Measurements from ENCODE around the gene BCL11B.
A peak's percentile ranks its signal among the peaks of the same experiment; 100 is the strongest.

The BCL11B gene

GRCh38 chr14:99252940-99253868, 18.8 kb downstream of the BCL11B start:
- peak; percentile 63 for DNase-seq

- no peak for DNase-seq
Observed at GRCh38 chr14:99252443-99252939, 19.5 kb downstream of the BCL11B start.

GRCh38 chr14:99251721-99252120, 20.3 kb downstream of the BCL11B start:
- DNase-seq = no peak

- no peak for DNase-seq
Observed at GRCh38 chr14:99250636-99251208, 21.3 kb downstream of the BCL11B start.

GRCh38 chr14:99249389-99249788, 22.6 kb downstream of the BCL11B start:
- DNase-seq = no peak

- no peak for DNase-seq
Observed at GRCh38 chr14:99248761-99249171, 23.2 kb downstream of the BCL11B start.

GRCh38 chr14:99247772-99248171, 24.2 kb downstream of the BCL11B start:
- DNase-seq = no peak

- no peak for DNase-seq
Observed at GRCh38 chr14:99247101-99247729, 24.8 kb downstream of the BCL11B start.

- peak; percentile 62 for DNase-seq
Observed at GRCh38 chr14:99246536-99247097, 25.4 kb downstream of the BCL11B start.

GRCh38 chr14:99245564-99246511, 26.2 kb downstream of the BCL11B start:
- no peak for DNase-seq

GRCh38 chr14:99244941-99245563, 26.9 kb downstream of the BCL11B start:
- DNase-seq = no peak

- no peak for DNase-seq
Observed at GRCh38 chr14:99244367-99244901, 27.6 kb downstream of the BCL11B start.

GRCh38 chr14:99242816-99243721, 28.9 kb downstream of the BCL11B start:
- no peak for DNase-seq

GRCh38 chr14:99242238-99242637, 29.8 kb downstream of the BCL11B start:
- DNase-seq = no peak

- peak; percentile 60 for DNase-seq
Observed at GRCh38 chr14:99241325-99242010, 30.5 kb downstream of the BCL11B start.

- DNase-seq = no peak
Observed at GRCh38 chr14:99240627-99241324, 31.2 kb downstream of the BCL11B start.

- no peak for DNase-seq
Observed at GRCh38 chr14:99239661-99240092, 32.3 kb downstream of the BCL11B start.

GRCh38 chr14:99238216-99238615, 33.8 kb downstream of the BCL11B start:
- DNase-seq = no peak

GRCh38 chr14:99237288-99237687, 34.7 kb downstream of the BCL11B start:
- no peak for DNase-seq
